Kidney (tissue), 22 donors: ENCODE results near the gene CLK3. TPM values are rescaled to one million over a fixed set of nuclear protein-coding genes. Genes with fewer than 3 reads are reported as not detected.

Experiments used
- DNase-seq, 5 donors: peaks; one replicate each; pipeline ENCODE4 v3.0.0-alpha.2; 2013 to 2020
- FAIRE-seq: peaks from 2 replicates; lab custom pipeline; 2012; peaks lifted over from hg19 to GRCh38; lab: Jason Lieb, UNC
- H3K27ac ChIP-seq, 2 donors: one replicate each; pipeline ENCODE4 v1.7.0; 2013; ENCODE audit warnings: low read depth in 2 of 2, low read length in 2 of 2, inconsistent platforms in 1 of 2
- H3K27me3 ChIP-seq: one replicate; pipeline ENCODE4 v1.7.1; 2013; ENCODE audit warnings: low read length, inconsistent platforms; ENCODE audit not compliant: control insufficient read depth, insufficient read depth
- H3K36me3 ChIP-seq, 3 donors: one replicate each; pipeline versions ENCODE4 v1.7.0 to v1.7.1; 2013; ENCODE audit warnings: low read length in 3 of 3, control low read depth in 1 of 3, inconsistent platforms in 1 of 3; ENCODE audit not compliant: insufficient read depth in 3 of 3, control insufficient read depth in 2 of 3
- H3K4me1 ChIP-seq, 3 donors: one replicate each; pipeline versions ENCODE4 v1.7.0 to v1.7.1; 2013; ENCODE audit warnings: low read length in 3 of 3, inconsistent platforms in 1 of 3, low read depth in 1 of 3; ENCODE audit not compliant: control insufficient read depth in 2 of 3, insufficient read depth in 2 of 3
- H3K4me3 ChIP-seq, 3 donors: one replicate each; pipeline versions ENCODE4 v1.7.0 to v1.8.1; 2013; ENCODE audit warnings: low read length in 3 of 3, control low read depth in 1 of 3, inconsistent platforms in 1 of 3
- H3K9ac ChIP-seq, 3 donors: one replicate each; pipeline versions ENCODE4 v1.7.0 to v1.7.1; 2013; ENCODE audit warnings: low read length in 3 of 3, control low read depth in 1 of 3, inconsistent platforms in 1 of 3
- H3K9me3 ChIP-seq, 3 donors: one replicate each; pipeline versions ENCODE4 v1.7.0 to v1.7.1; 2013; ENCODE audit warnings: low read length in 3 of 3, control low read depth in 1 of 3, inconsistent platforms in 1 of 3; ENCODE audit not compliant: control insufficient read depth in 2 of 3, insufficient read depth in 1 of 3
- CTCF ChIP-seq: IDR thresholded peaks from 3 replicates; pipeline ENCODE4 v1.5.1; 2012; ENCODE audit warnings: mild to moderate bottlenecking, moderate library complexity, borderline replicate concordance; ENCODE audit not compliant: insufficient read depth; ENCODE audit errors: extremely low read depth
- intact Hi-C: fragments of 100-400 bp; cut with DNase I; formaldehyde crosslinking; loops from one replicate; pipeline ENCODE4 v1.11.1; 2022
- long read RNA-seq, 10 donors: library from polyadenylated mRNA in 1 of 10; unstranded in 1 of 10; transcript quantifications; one replicate each; pipeline ENCODE4 v2.0.0 and lab custom pipeline, GENCODE V29; 2021 to 2026
- polyA plus RNA-seq: library from polyadenylated mRNA; stranded (reverse); fragments of 350-450 nt; fragmentation: Illumina TruSeq; extraction: RNeasy Lipid Tissue Mini Kit (QIAGEN cat#74804); gene quantifications from one replicate; pipeline ENCODE4 v1.2.3, GENCODE V29; 2014; ENCODE audit warnings: low read depth, low replicate concordance; ENCODE audit not compliant: insufficient read depth
- total RNA-seq: library from RNA; stranded (reverse); fragmentation: NEBNext Ultra II Directional; extraction: Animal tissue kit (Norgen Biotek cat#: 25700); gene quantifications from one replicate; pipeline ENCODE4 v1.2.1, GENCODE V29; 2021
- donor health status: control.
- donor health status: control.
- donor health status: control.
- donor health status: control.
- donor health status: control.
- donor health status: DM: yes; HTN: yes; CAD: no.
- donor health status: Normal renal cell carcinoma (clear cell type).

Gene CLK3
- total RNA-seq (66.3 TPM), polyA plus RNA-seq (54.1 TPM)
- long read RNA-seq, donor 1, transcript CLK3-202 (13 exons, 2,621 nt) = major isoform, 7 of 23 reads
- long read RNA-seq, donor 1, partial matches to known transcripts = 12 of 23 reads
- long read RNA-seq, donor 1, other reads (novel, unspliced or antisense) = 0 of 23 reads
- long read RNA-seq, donor 2, partial matches to known transcripts = 0 of 8 reads
- long read RNA-seq, donor 2, other reads (novel, unspliced or antisense) = 0 of 8 reads
- long read RNA-seq, donor 3, transcript CLK3-202 (13 exons, 2,621 nt) = major isoform, 5 of 12 reads
- long read RNA-seq, donor 3, transcript CLK3-222 (1 exons, 958 nt) = major isoform, 5 of 12 reads
- long read RNA-seq, donor 3, partial matches to known transcripts = 0 of 12 reads
- long read RNA-seq, donor 3, other reads (novel, unspliced or antisense) = 0 of 12 reads
- long read RNA-seq, donor 4, transcript CLK3-202 (13 exons, 2,621 nt) = major isoform, 6 of 11 reads
- long read RNA-seq, donor 4, partial matches to known transcripts = 0 of 11 reads
- long read RNA-seq, donor 4, other reads (novel, unspliced or antisense) = 0 of 11 reads
- long read RNA-seq, donor 5 = 0 reads
- long read RNA-seq, donor 6, partial matches to known transcripts = 0 of 1 reads
- long read RNA-seq, donor 6, other reads (novel, unspliced or antisense) = 0 of 1 reads
- long read RNA-seq, donor 7, transcript CLK3-203 (12 exons, 3,787 nt) = minor isoform, 6 of 58 reads
- long read RNA-seq, donor 7, transcript CLK3-202 (13 exons, 2,621 nt) = major isoform, 16 of 58 reads
- long read RNA-seq, donor 7, partial matches to known transcripts = 14 of 58 reads
- long read RNA-seq, donor 7, other reads (novel, unspliced or antisense) = 19 of 58 reads
- long read RNA-seq, donor 8, transcript CLK3-222 (1 exons, 958 nt) = major isoform, 7 of 13 reads
- long read RNA-seq, donor 8, partial matches to known transcripts = 0 of 13 reads
- long read RNA-seq, donor 8, other reads (novel, unspliced or antisense) = 0 of 13 reads
- long read RNA-seq, donor 9, transcript CLK3-202 (13 exons, 2,621 nt) = major isoform, 6 of 7 reads
- long read RNA-seq, donor 9, partial matches to known transcripts = 0 of 7 reads
- long read RNA-seq, donor 9, other reads (novel, unspliced or antisense) = 0 of 7 reads
- long read RNA-seq, donor 10, full-length matches to known transcripts = 17 of 17 reads
- long read RNA-seq, donor 10, partial matches to known transcripts = 0 of 17 reads
- long read RNA-seq, donor 10, other reads (novel, unspliced or antisense) = 0 of 17 reads

GRCh38 chr15:74615508-74616365, at the start of gene CLK3:
Gene CLK3 (plus strand): TSS chr15:74615836. CDS start chr15:74619197, 3,361 bp downstream.
- Histone ChIP-seq H3K9ac (peak within 1 kb of the TSS; percentile 67 to 99 (median 97)), H3K27ac (peak within 1 kb of the TSS; percentile 94 to 96), H3K4me3 (peak within 1 kb of the TSS; percentile 75 to 97 (median 83)), H3K9me3 (no peaks in the 10 kb centered on the region), H3K4me1 (peaks cover 6 to 25% (median 18%) of the 10 kb centered on the region in 3 donors), H3K36me3 (peaks cover 3 to 19% (median 11%) of the 10 kb centered on the region in 3 donors), H3K27me3 (no peaks in the 10 kb centered on the region)
- no peak for TF ChIP-seq CTCF
- intact Hi-C loops = no loop called here
- peak; percentile 97 to 99 (median 98) for DNase-seq
- no peak for FAIRE-seq

GRCh38 chr15:74568594-74568993, 47.0 kb upstream of the CLK3 start:
- H3K9me3 ChIP-seq = no peaks in the 10 kb centered on the region
- TF ChIP-seq CTCF = no peak
- no peak for DNase-seq
- no peak for FAIRE-seq
- H3K4me1 ChIP-seq = peaks cover 0 to 4% (median 0%) of the 10 kb centered on the region in 3 donors
- H3K27ac ChIP-seq = no peak overlapping the region
- peaks cover 0 to 5% (median 4%) of the 10 kb centered on the region in 3 donors for H3K36me3 ChIP-seq
- H3K4me3 ChIP-seq = no peak overlapping the region
- no peaks in the 10 kb centered on the region for H3K27me3 ChIP-seq
- intact Hi-C loops = no loop called here
- H3K9ac ChIP-seq = no peak overlapping the region

- TF ChIP-seq CTCF = no peak
- DNase-seq = no peak
- intact Hi-C loops = no loop called here
These were observed 45.9 kb upstream of the CLK3 start for GRCh38 chr15:74569731-74570070.

More at GRCh38 chr15:74569731-74570070, 45.9 kb upstream of the CLK3 start:
- Histone ChIP-seq H3K4me3 (no peak overlapping the region), H3K9ac (no peak overlapping the region), H3K4me1 (no peaks in the 10 kb centered on the region), H3K27me3 (no peaks in the 10 kb centered on the region), H3K36me3 (peaks cover 4 to 5% (median 4%) of the 10 kb centered on the region in 3 donors), H3K9me3 (no peaks in the 10 kb centered on the region), H3K27ac (no peak overlapping the region)
- no peak for FAIRE-seq
